ENCODE measurements around the gene GLB1L3.

The GLB1L3 gene

GRCh38 chr11:134356656-134357544, 80.7 kb downstream of the GLB1L3 start:
- Histone ChIP-seq H3K27me3 (ENCODE audit: insufficient read depth, low read length) (peaks cover 3% of the 10 kb centered on the region; the same call in 1 of the 2 replicates), H3K36me3 (ENCODE audit: insufficient read depth, low read length) (no peaks in the 10 kb centered on the region), H3K9ac (ENCODE audit: low read depth, low read length) (no peak overlapping the region), H3K9me3 (ENCODE audit: insufficient read depth, low read depth, low read length) (no peaks in the 10 kb centered on the region), H3K27ac (ENCODE audit: low read depth, low read length) (no peak overlapping the region), H3K4me1 (ENCODE audit: insufficient read depth, low read length) (no peaks in the 10 kb centered on the region), H3K4me3 (ENCODE audit: low read length) (no peak overlapping the region)
- 96% methylated on average over 20 of the region's 21 CpGs for WGBS

- no peak overlapping the region for H3K9ac ChIP-seq (ENCODE audit: low read depth, low read length)
- H3K36me3 ChIP-seq (ENCODE audit: insufficient read depth, low read length): no peaks in the 10 kb centered on the region
- H3K27ac ChIP-seq (ENCODE audit: low read depth, low read length): no peak overlapping the region
- no peak overlapping the region for H3K4me3 ChIP-seq (ENCODE audit: low read length)
- H3K4me1 ChIP-seq (ENCODE audit: insufficient read depth, low read length): no peaks in the 10 kb centered on the region
- WGBS: 93% methylated on average over 8 of the region's 8 CpGs
- no peaks in the 10 kb centered on the region for H3K9me3 ChIP-seq (ENCODE audit: insufficient read depth, low read depth, low read length)
- peaks cover 3% of the 10 kb centered on the region; the same call in 1 of the 2 replicates for H3K27me3 ChIP-seq (ENCODE audit: insufficient read depth, low read length)
Observed at GRCh38 chr11:134357545-134357839, 81.3 kb downstream of the GLB1L3 start.

- H3K4me3 ChIP-seq (ENCODE audit: low read length): no peak overlapping the region
- no peaks in the 10 kb centered on the region for H3K36me3 ChIP-seq (ENCODE audit: insufficient read depth, low read length)
- H3K27ac ChIP-seq (ENCODE audit: low read depth, low read length): no peak overlapping the region
- H3K27me3 ChIP-seq (ENCODE audit: insufficient read depth, low read length): peaks cover 3% of the 10 kb centered on the region; the same call in 1 of the 2 replicates
- WGBS: 94% methylated on average over 27 of the region's 27 CpGs
- no peaks in the 10 kb centered on the region for H3K4me1 ChIP-seq (ENCODE audit: insufficient read depth, low read length)
- no peaks in the 10 kb centered on the region for H3K9me3 ChIP-seq (ENCODE audit: insufficient read depth, low read depth, low read length)
- no peak overlapping the region for H3K9ac ChIP-seq (ENCODE audit: low read depth, low read length)
Observed at GRCh38 chr11:134358165-134358855, 82.1 kb downstream of the GLB1L3 start.

GRCh38 chr11:134358856-134359490, 82.8 kb downstream of the GLB1L3 start:
- H3K4me3 ChIP-seq (ENCODE audit: low read length): no peak overlapping the region
- no peaks in the 10 kb centered on the region for H3K36me3 ChIP-seq (ENCODE audit: insufficient read depth, low read length)
- H3K4me1 ChIP-seq (ENCODE audit: insufficient read depth, low read length): no peaks in the 10 kb centered on the region
- H3K9me3 ChIP-seq (ENCODE audit: insufficient read depth, low read depth, low read length): no peaks in the 10 kb centered on the region
- 94% methylated on average over 18 of the region's 18 CpGs for WGBS
- H3K9ac ChIP-seq (ENCODE audit: low read depth, low read length): no peak overlapping the region
- H3K27me3 ChIP-seq (ENCODE audit: insufficient read depth, low read length): peaks cover 3% of the 10 kb centered on the region; the same call in 1 of the 2 replicates
- H3K27ac ChIP-seq (ENCODE audit: low read depth, low read length): no peak overlapping the region

- Histone ChIP-seq H3K4me1 (ENCODE audit: insufficient read depth, low read length) (no peaks in the 10 kb centered on the region), H3K36me3 (ENCODE audit: insufficient read depth, low read length) (no peaks in the 10 kb centered on the region), H3K4me3 (ENCODE audit: low read length) (no peak overlapping the region), H3K27me3 (ENCODE audit: insufficient read depth, low read length) (peaks cover 3% of the 10 kb centered on the region; the same call in 1 of the 2 replicates), H3K9ac (ENCODE audit: low read depth, low read length) (no peak overlapping the region), H3K27ac (ENCODE audit: low read depth, low read length) (no peak overlapping the region), H3K9me3 (ENCODE audit: insufficient read depth, low read depth, low read length) (no peaks in the 10 kb centered on the region)
- WGBS: 90% methylated on average over 10 of the region's 10 CpGs
Observed at GRCh38 chr11:134359646-134360045, 83.5 kb downstream of the GLB1L3 start.

- H3K27me3 ChIP-seq (ENCODE audit: insufficient read depth, low read length): peaks cover 3% of the 10 kb centered on the region; the same call in 1 of the 2 replicates
- no peak overlapping the region for H3K9ac ChIP-seq (ENCODE audit: low read depth, low read length)
- H3K36me3 ChIP-seq (ENCODE audit: insufficient read depth, low read length): no peaks in the 10 kb centered on the region
- H3K4me1 ChIP-seq (ENCODE audit: insufficient read depth, low read length): no peaks in the 10 kb centered on the region
- H3K27ac ChIP-seq (ENCODE audit: low read depth, low read length): no peak overlapping the region
- 28% methylated on average over 27 of the region's 30 CpGs for WGBS
- H3K4me3 ChIP-seq (ENCODE audit: low read length): no peak overlapping the region
- no peaks in the 10 kb centered on the region for H3K9me3 ChIP-seq (ENCODE audit: insufficient read depth, low read depth, low read length)
Observed at GRCh38 chr11:134360050-134360835, 84.1 kb downstream of the GLB1L3 start.

- H3K9ac ChIP-seq (ENCODE audit: low read depth, low read length): no peak overlapping the region
- 88% methylated on average over 26 of the region's 26 CpGs for WGBS
- no peaks in the 10 kb centered on the region for H3K9me3 ChIP-seq (ENCODE audit: insufficient read depth, low read depth, low read length)
- H3K27me3 ChIP-seq (ENCODE audit: insufficient read depth, low read length): peaks cover 3% of the 10 kb centered on the region; the same call in 1 of the 2 replicates
- no peak overlapping the region for H3K27ac ChIP-seq (ENCODE audit: low read depth, low read length)
- H3K4me1 ChIP-seq (ENCODE audit: insufficient read depth, low read length): no peaks in the 10 kb centered on the region
- H3K36me3 ChIP-seq (ENCODE audit: insufficient read depth, low read length): no peaks in the 10 kb centered on the region
- no peak overlapping the region for H3K4me3 ChIP-seq (ENCODE audit: low read length)
Observed at GRCh38 chr11:134361661-134362060, 85.5 kb downstream of the GLB1L3 start.

GRCh38 chr11:134362192-134362901, 86.2 kb downstream of the GLB1L3 start:
- no peak overlapping the region for H3K9ac ChIP-seq (ENCODE audit: low read depth, low read length)
- H3K27ac ChIP-seq (ENCODE audit: low read depth, low read length): no peak overlapping the region
- H3K9me3 ChIP-seq (ENCODE audit: insufficient read depth, low read depth, low read length): no peaks in the 10 kb centered on the region
- no peaks in the 10 kb centered on the region for H3K36me3 ChIP-seq (ENCODE audit: insufficient read depth, low read length)
- H3K4me1 ChIP-seq (ENCODE audit: insufficient read depth, low read length): no peaks in the 10 kb centered on the region
- WGBS: 91% methylated on average over 32 of the region's 32 CpGs
- H3K27me3 ChIP-seq (ENCODE audit: insufficient read depth, low read length): peaks cover 3% of the 10 kb centered on the region; the same call in 1 of the 2 replicates
- H3K4me3 ChIP-seq (ENCODE audit: low read length): no peak overlapping the region

- no peaks in the 10 kb centered on the region for H3K36me3 ChIP-seq (ENCODE audit: insufficient read depth, low read length)
- H3K4me3 ChIP-seq (ENCODE audit: low read length): no peak overlapping the region
- no peak overlapping the region for H3K9ac ChIP-seq (ENCODE audit: low read depth, low read length)
- 94% methylated on average over 9 of the region's 9 CpGs for WGBS
- H3K4me1 ChIP-seq (ENCODE audit: insufficient read depth, low read length): no peaks in the 10 kb centered on the region
- no peaks in the 10 kb centered on the region for H3K9me3 ChIP-seq (ENCODE audit: insufficient read depth, low read depth, low read length)
- H3K27me3 ChIP-seq (ENCODE audit: insufficient read depth, low read length): peaks cover 3% of the 10 kb centered on the region; the same call in 1 of the 2 replicates
- no peak overlapping the region for H3K27ac ChIP-seq (ENCODE audit: low read depth, low read length)
Observed at GRCh38 chr11:134363161-134363560, 87.0 kb downstream of the GLB1L3 start.

GRCh38 chr11:134363592-134363991, 87.4 kb downstream of the GLB1L3 start:
- no peaks in the 10 kb centered on the region for H3K36me3 ChIP-seq (ENCODE audit: insufficient read depth, low read length)
- WGBS: 94% methylated on average over 6 of the region's 7 CpGs
- H3K4me1 ChIP-seq (ENCODE audit: insufficient read depth, low read length): no peaks in the 10 kb centered on the region

More at GRCh38 chr11:134363592-134363991, 87.4 kb downstream of the GLB1L3 start:
- peaks cover 3% of the 10 kb centered on the region; the same call in 1 of the 2 replicates for H3K27me3 ChIP-seq (ENCODE audit: insufficient read depth, low read length)
- no peak overlapping the region for H3K9ac ChIP-seq (ENCODE audit: low read depth, low read length)
- no peaks in the 10 kb centered on the region for H3K9me3 ChIP-seq (ENCODE audit: insufficient read depth, low read depth, low read length)
- H3K27ac ChIP-seq (ENCODE audit: low read depth, low read length): no peak overlapping the region
- H3K4me3 ChIP-seq (ENCODE audit: low read length): no peak overlapping the region

Measured in HUES64 (cell line).